Esophagus (tissue), 2 donors: ENCODE results near the gene IGF1. TPM values are rescaled to one million over a fixed set of nuclear protein-coding genes. Genes with fewer than 3 reads are reported as not detected.

Experiments
- H3K27ac ChIP-seq, 2 donors: one replicate each; pipeline ENCODE4 v1.5.1; 2013; ENCODE audit warnings: low read depth in 2 of 2, mild to moderate bottlenecking in 2 of 2, inconsistent platforms in 1 of 2, low read length in 1 of 2, moderate library complexity in 1 of 2
- H3K27me3 ChIP-seq, 2 donors: one replicate each; pipeline ENCODE4 v1.6.1; 2013; ENCODE audit warnings: low read length in 2 of 2, control low read depth in 1 of 2, mild to moderate bottlenecking in 1 of 2; ENCODE audit not compliant: insufficient read depth in 2 of 2, control insufficient read depth in 1 of 2
- H3K36me3 ChIP-seq, 2 donors: one replicate each; pipeline ENCODE4 v1.6.1; 2013; ENCODE audit warnings: low read length in 1 of 2; ENCODE audit not compliant: control insufficient read depth in 2 of 2, insufficient read depth in 2 of 2
- H3K4me1 ChIP-seq, 2 donors: one replicate each; pipeline ENCODE4 v1.6.1; 2013; ENCODE audit warnings: low read length in 1 of 2; ENCODE audit not compliant: control insufficient read depth in 2 of 2, insufficient read depth in 2 of 2
- H3K4me3 ChIP-seq, 2 donors: one replicate each; pipeline ENCODE4 v1.5.1; 2013; ENCODE audit warnings: low read length in 2 of 2, mild to moderate bottlenecking in 2 of 2, low read depth in 1 of 2, moderate library complexity in 1 of 2
- H3K9me3 ChIP-seq, 2 donors: one replicate each; pipeline ENCODE4 v1.6.1; 2013; ENCODE audit warnings: mild to moderate bottlenecking in 2 of 2, low read depth in 1 of 2, low read length in 1 of 2, moderate library complexity in 1 of 2; ENCODE audit not compliant: control insufficient read depth in 2 of 2, insufficient read depth in 1 of 2
- WGBS, 2 donors: extraction: QIAGEN DNeasy Blood & Tissue Kit; methylation state at CpG; one replicate each; pipeline ENCODE4 v1.1.7; 2013; 5-methylcytosine and 5-hydroxymethylcytosine counted together
- polyA plus RNA-seq, 2 donors: library from polyadenylated mRNA; stranded (reverse); fragments of 200-250 nt; gene quantifications; one replicate each; pipeline ENCODE4 v1.2.3, GENCODE V29; 2013
- donor health status: healthy with polysubstance abuse.
- donor health status: Bipolar disorder and iron deficiency.

Gene IGF1
- polyA plus RNA-seq, 2 donors = 0.56 to 0.90 TPM

DNA sequence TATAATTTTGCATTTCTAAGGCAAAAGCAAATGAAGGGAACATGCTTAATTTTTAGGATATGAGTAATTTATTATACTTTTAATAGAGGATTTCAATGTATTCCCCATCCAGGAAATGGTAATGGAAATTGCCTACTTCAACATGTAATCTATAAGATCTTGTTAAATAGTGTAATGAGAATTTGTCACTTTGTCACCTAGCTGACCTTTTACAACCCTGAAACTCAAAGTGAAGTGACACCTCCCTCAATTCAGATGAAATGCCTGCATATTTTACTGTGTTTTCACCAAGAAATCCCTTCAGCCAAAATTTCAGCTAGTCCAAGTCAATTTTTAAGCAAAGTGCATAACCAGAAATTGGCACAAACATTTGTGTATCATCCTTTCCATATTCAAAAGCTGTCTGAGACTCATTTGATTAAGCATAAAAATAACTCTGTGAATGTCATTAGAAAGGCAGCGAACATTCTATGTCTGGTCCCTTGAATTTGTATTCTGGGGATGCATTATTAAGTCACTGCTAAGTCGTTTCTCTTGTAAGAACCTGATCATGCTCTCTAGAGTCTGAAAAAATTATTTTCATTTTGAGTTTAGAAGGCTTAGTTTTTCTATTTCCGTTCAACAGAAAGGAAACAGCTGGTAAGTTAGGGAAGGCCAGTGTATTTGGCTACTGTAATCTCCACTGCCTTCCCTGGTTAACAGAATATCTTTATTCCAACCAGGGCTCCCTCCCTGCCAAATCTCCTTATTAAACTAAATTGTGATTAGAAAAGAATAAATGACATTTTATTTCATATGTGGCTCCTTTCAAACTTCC is 100.8 kb downstream of the IGF1 start:
- Histone ChIP-seq H3K4me3 (no peak overlapping the region), H3K36me3 (no peaks in the 10 kb centered on the region), H3K27me3 (no peaks in the 10 kb centered on the region), H3K4me1 (no peaks in the 10 kb centered on the region), H3K9me3 (no peaks in the 10 kb centered on the region), H3K27ac (no peak overlapping the region)
- 44 to 48% methylated on average over 3 of the region's 3 CpGs for WGBS, 2 donors

DNA sequence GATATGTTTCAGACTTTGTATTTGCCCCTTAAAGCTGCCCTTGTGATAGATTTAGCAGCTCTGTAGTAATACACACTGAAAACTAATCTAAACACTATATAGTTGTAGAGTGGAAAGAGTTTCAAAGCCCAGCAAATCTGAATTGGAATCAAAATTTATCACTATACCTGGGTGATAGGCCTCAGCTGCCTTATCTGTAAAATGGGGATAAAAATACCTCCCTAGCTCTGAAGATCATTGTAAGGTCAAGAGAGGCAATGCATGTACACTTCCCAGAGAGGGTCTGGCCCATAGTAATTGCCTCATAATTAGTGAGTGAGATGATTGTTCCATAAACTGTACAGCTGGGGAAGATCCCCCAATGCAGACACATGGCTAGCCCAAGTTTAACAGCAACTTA is 103.6 kb downstream of the IGF1 start:
- Histone ChIP-seq H3K4me1 (no peaks in the 10 kb centered on the region), H3K4me3 (no peak overlapping the region), H3K27ac (no peak overlapping the region), H3K27me3 (no peaks in the 10 kb centered on the region), H3K36me3 (no peaks in the 10 kb centered on the region), H3K9me3 (no peaks in the 10 kb centered on the region)

DNA sequence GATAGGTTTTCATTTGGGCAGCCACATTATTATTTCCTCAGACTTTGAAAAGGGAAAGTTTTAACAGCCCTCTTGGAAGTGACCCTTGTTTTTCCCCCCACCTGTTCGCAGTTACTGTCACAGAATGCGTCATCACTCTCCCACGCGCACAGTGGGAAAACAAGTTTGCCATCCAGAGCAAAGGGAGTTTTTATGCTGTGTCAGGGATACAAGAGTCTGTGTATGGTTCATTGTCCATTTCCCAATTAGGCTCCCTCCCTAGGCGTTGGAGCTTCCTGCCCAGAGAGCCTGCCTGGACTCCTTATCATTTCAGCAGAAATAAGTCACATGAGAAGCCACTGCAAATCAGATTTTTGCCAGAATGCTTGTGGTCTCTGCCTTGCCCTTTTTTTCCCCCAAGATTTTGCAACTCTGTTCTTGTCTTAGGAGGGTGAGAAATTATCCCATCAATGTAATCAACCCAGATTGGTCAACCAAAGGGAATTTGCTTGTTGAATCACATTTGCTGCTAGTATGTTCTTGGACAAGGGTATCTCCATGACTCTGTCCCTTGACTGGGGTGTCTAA is 104.1 kb downstream of the IGF1 start:
- no peaks in the 10 kb centered on the region for H3K9me3 ChIP-seq
- no peaks in the 10 kb centered on the region for H3K4me1 ChIP-seq
- no peaks in the 10 kb centered on the region for H3K27me3 ChIP-seq
- 85 to 87% methylated on average over 5 of the region's 5 CpGs for WGBS, 2 donors
- no peaks in the 10 kb centered on the region for H3K36me3 ChIP-seq
- H3K4me3 ChIP-seq = no peak overlapping the region
- H3K27ac ChIP-seq = no peak overlapping the region

DNA sequence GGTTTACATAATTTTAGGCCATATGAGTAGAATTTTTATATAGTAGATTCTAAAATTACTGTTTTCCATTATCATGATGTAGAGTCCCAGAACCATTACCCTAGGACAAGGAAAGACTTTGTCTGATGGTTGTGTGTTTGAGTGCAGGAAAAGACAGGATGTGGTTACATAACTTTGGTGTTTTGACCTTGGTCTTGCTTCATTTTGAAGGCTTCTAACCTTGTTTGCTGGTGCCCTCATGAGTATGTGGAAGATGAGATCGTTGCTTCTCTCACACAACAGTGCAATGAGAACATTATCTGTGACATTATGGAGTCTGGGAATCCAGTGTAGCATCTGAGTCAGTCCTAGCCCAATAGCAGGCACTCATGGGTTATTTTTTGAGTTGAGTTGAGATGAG is 106.2 kb downstream of the IGF1 start:
- H3K4me3 ChIP-seq = no peak overlapping the region
- H3K27me3 ChIP-seq = no peaks in the 10 kb centered on the region
- no peaks in the 10 kb centered on the region for H3K36me3 ChIP-seq
- no peak overlapping the region for H3K27ac ChIP-seq
- H3K4me1 ChIP-seq = no peaks in the 10 kb centered on the region
- peaks cover 0 to 2% of the 10 kb centered on the region in 2 donors for H3K9me3 ChIP-seq
- WGBS, 2 donors = 68 to 83% methylated on average over 1 of the region's 1 CpG

DNA sequence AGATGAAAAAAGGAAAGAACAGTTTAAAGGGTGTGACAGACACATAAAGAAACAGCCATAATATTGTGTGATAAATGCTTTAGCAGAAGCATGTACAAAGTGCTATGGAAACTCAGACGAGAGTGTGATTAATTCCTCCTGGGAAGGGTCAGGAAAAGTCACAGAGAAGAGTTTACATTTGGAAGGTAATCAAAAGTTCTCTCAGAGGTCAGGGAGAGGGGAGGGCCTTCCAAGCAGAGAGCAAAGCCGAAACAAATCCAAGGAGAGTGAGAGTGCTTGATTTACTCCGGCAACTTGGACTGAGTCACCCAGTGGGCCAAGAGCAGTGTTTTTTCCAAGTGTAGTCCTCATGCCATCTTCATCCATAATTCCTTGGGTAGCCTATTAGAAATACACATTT is 108.3 kb downstream of the IGF1 start:
- WGBS, 2 donors = 44 to 45% methylated on average over 3 of the region's 3 CpGs

DNA sequence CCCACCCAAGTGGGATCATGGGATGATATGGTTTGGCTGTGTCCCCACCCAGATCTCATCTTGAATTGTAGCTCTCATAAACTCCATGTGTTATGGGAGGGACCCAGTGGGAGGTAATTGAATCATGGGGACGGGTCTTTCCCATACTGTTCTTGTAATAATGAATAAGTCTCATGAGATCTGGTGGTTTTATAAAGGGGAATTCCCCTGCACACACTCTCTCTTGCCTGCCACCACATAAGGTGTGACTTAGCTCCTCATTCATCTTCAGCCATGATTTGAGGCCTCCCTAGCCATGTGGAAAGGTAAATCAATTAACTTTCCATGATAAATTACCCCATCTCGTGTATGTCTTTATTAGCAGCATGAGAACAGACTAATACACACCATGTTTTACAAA is 109.2 kb downstream of the IGF1 start:
- WGBS, 2 donors = 64 to 76% methylated on average over 2 of the region's 2 CpGs

More for the DNA sequence above, 108.3 kb downstream of the IGF1 start:
- Histone ChIP-seq H3K27ac (no peak overlapping the region), H3K36me3 (no peaks in the 10 kb centered on the region), H3K27me3 (no peaks in the 10 kb centered on the region), H3K4me3 (no peak overlapping the region), H3K4me1 (no peaks in the 10 kb centered on the region), H3K9me3 (peaks cover 0 to 2% of the 10 kb centered on the region in 2 donors)

DNA sequence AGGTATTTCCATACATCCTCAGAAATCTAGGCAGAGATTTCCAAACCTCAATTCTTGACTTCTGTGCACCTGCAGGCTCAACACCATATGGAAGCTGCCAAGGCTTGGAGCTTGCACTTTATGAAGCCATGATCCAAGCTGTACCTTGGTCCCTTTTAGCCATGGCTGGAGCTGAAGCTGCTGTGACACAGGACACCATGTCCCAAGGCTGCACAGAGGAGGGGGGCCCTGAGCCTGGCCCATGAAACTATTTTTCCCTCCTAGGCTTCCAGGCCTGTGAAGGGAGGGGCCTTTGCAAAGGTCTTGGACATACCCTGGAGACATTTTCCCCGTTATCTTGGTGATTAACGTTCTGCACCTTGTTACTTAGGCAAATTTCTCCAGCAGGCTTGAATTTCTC is 110.5 kb downstream of the IGF1 start:
- Histone ChIP-seq H3K36me3 (no peaks in the 10 kb centered on the region), H3K9me3 (peaks cover 0 to 2% of the 10 kb centered on the region in 2 donors), H3K27ac (no peak overlapping the region), H3K4me3 (no peak overlapping the region), H3K4me1 (no peaks in the 10 kb centered on the region), H3K27me3 (no peaks in the 10 kb centered on the region)
- WGBS, 2 donors = 58 to 64% methylated on average over 2 of the region's 2 CpGs

More for the DNA sequence above, 109.2 kb downstream of the IGF1 start:
- H3K27me3 ChIP-seq = no peaks in the 10 kb centered on the region
- H3K4me3 ChIP-seq = no peak overlapping the region
- no peak overlapping the region for H3K27ac ChIP-seq
- no peaks in the 10 kb centered on the region for H3K36me3 ChIP-seq
- peaks cover 0 to 2% of the 10 kb centered on the region in 2 donors for H3K9me3 ChIP-seq
- no peaks in the 10 kb centered on the region for H3K4me1 ChIP-seq

DNA sequence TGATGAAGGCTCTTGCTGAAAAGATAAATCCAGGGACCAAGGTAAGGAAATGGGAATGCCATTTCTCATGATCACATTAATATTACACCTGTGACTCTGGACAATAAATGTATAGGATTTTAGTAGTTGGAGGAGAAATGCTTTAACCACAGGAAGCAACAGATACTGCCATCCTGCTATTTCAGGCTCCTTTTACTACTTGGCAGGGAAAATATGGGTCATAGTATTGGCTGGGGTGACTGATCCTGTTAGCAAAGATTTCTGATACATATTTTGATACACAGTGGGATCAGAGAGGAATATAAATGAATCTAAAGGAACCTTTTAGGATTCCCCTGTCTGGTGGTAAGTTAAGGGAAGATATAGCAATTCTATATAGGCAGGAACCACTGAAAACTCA is 115.0 kb downstream of the IGF1 start:
- Histone ChIP-seq H3K27ac (no peak overlapping the region), H3K36me3 (no peaks in the 10 kb centered on the region), H3K9me3 (peaks cover 0 to 2% of the 10 kb centered on the region in 2 donors), H3K4me3 (no peak overlapping the region), H3K27me3 (no peaks in the 10 kb centered on the region), H3K4me1 (no peaks in the 10 kb centered on the region)

DNA sequence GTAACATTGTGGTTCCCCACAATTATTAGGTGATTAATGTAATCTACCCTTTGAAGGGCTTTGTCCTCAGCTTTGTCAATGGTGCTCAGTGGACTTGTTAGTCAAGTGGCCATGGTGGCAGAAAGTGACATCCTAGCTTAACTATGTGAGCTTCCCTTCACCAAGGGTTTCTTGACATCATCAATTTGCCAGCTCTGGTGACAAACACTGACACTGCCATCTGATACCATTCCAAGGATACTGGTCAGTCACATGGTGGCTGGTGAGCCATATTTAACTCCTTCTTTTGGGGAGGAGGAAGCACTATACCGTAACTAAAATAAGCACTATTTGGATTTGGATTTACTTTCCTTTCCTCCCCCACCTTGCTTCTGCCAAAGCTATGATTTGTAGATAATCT is 115.7 kb downstream of the IGF1 start:
- H3K36me3 ChIP-seq = no peaks in the 10 kb centered on the region
- H3K9me3 ChIP-seq = peaks cover 0 to 2% of the 10 kb centered on the region in 2 donors
- H3K4me3 ChIP-seq = no peak overlapping the region
- H3K4me1 ChIP-seq = no peaks in the 10 kb centered on the region
- H3K27me3 ChIP-seq = no peaks in the 10 kb centered on the region
- H3K27ac ChIP-seq = no peak overlapping the region
- 89 to 93% methylated on average over 1 of the region's 1 CpG for WGBS, 2 donors

DNA sequence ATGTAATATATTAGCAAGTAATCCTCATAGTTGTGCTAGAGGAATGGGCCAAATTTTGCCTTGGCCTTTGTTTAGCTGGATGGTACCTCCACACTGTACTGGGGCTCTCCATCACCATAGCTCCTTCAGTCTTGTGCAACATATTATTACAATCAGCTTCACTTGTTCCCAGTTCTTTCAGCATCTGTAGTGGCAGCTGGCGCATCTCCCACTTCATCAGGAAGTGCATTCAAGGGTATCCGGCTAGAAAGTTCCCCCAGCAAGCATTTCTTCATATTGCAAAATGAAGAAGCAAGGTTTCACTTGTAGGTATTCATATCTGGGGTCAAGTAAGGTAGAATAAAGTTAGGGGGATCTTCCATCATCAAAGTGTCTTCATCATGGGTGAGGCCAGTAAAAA is 123.7 kb downstream of the IGF1 start:
- no peaks in the 10 kb centered on the region for H3K36me3 ChIP-seq
- no peaks in the 10 kb centered on the region for H3K4me1 ChIP-seq
- peaks cover 0 to 7% of the 10 kb centered on the region in 2 donors for H3K9me3 ChIP-seq
- H3K4me3 ChIP-seq = no peak overlapping the region
- whole genome bisulfite sequencing, 2 donors = 84 to 90% methylated on average over 2 of the region's 2 CpGs
- H3K27ac ChIP-seq = no peak overlapping the region
- no peaks in the 10 kb centered on the region for H3K27me3 ChIP-seq
